GM18858 (cell line): ENCODE measurements around the gene AMZ1.

Source experiments
- ATAC-seq: cut with Tn5 transposase; IDR thresholded peaks from one replicate; pipeline ENCODE4 v1.9.1; 2021; ENCODE audit not compliant: unreplicated experiment

The AMZ1 gene

DNA sequence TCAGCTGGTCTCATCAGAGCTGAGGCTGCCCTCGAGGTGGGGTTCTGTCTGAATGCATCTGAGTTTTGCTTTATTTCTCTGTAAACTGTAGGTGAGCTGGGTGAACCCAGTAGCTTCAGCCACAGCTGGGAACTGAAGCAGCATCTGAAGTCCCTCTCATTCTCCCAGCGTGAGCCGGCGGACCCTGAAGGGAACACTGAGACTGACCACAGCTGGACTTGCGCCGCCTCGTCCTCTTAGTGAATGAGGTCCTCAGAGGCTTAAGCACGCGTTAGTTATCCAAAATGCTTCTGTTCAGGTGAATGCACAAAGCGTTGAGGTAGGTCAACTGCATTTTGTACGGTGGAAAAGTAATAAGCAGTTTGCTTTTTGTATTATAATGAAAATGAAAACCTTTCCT is 76.6 kb downstream of the AMZ1 start:
- ATAC-seq = no peak
